Measurements from ENCODE around the gene TLE4.

The TLE4 gene

GRCh38 chr9:79691496-79691895 lies 119.7 kb downstream of the TLE4 start:
- no peak for DNase-seq (ENCODE audit: low read depth)

DNA sequence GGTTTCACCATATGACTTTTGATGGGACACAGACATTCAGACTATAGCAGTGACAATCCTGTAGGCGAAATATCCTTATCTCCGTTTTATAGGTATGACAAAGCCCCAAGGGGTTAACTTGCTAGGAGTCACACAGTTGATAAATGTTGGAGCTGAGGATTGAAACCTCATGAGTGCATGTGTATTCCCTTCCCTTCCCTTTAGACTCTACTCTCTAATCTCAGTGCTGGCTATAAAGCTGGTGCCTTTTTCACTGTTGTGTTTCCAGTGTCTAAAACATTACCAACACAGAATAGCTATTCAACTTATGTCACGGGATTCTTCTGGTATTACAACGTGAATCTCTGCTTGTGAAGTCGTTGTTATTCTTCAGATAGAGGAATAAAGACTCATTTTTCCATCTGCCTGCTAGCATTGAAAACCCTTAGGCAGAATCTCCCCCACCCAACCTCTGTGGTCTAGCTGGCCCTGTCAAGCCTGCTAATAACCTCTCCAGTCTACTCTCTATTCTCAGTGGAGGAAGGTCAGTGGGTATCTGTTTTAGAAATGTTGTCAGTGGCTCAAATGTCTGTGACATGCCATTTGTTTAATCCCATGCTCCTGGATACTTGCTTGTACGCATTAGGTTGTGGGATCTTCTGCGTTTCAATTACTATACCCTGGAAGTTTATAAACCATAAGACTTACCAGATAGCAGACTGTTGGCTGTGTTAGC lies 121.2 kb downstream of the TLE4 start:
- DNase-seq (ENCODE audit: low read depth), result no peak

GRCh38 chr9:79693750-79694149 lies 122.0 kb downstream of the TLE4 start:
- DNase-seq (ENCODE audit: low read depth), result no peak

DNA sequence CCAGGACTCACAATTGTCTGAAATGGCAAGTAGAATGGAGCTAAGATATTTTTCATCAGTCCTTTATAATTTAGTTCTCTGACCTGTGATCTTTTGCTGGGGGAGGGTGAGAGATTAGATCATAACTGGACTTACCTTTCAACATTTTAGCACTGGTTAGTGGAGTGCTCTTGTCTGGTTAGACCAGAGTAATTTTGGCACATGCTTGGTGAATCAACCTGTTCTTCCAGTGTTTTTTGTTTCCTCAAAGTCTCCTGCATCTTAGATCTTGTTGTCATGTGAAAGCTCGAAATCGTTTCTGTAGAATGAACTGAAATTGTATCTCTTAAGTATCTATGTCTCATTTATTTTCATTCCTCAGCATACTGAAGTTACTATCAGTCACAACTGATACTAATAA lies 122.4 kb downstream of the TLE4 start:
- DNase-seq (ENCODE audit: low read depth), result no peak

GRCh38 chr9:79694676-79695400 lies 123.1 kb downstream of the TLE4 start:
- DNase-seq (ENCODE audit: low read depth), result peak; percentile 88

- DNase-seq (ENCODE audit: low read depth), result no peak
Observed at GRCh38 chr9:79695531-79696175, 123.9 kb downstream of the TLE4 start.

DNA sequence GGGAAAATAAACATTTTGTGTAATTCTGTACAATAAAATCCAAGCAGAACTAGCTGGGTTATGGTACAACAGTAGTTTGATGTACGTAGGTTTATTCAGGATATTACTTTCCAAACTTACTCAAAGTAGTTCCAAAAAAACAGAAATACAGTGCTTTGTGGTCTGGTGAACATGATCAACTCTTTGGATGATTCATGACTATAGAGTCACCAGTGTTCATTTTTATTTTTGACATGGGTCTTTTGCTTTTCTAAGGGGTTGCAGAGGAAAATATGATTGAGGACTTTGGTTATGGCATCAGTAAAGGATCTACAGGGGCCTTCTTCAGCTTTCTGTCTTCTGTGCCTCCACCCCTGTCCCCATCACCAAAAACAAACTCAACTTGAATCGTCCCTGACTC lies 127.2 kb downstream of the TLE4 start:
- no peak for DNase-seq (ENCODE audit: low read depth)

GRCh38 chr9:79699479-79699878 lies 127.7 kb downstream of the TLE4 start:
- DNase-seq (ENCODE audit: low read depth), result no peak

DNA sequence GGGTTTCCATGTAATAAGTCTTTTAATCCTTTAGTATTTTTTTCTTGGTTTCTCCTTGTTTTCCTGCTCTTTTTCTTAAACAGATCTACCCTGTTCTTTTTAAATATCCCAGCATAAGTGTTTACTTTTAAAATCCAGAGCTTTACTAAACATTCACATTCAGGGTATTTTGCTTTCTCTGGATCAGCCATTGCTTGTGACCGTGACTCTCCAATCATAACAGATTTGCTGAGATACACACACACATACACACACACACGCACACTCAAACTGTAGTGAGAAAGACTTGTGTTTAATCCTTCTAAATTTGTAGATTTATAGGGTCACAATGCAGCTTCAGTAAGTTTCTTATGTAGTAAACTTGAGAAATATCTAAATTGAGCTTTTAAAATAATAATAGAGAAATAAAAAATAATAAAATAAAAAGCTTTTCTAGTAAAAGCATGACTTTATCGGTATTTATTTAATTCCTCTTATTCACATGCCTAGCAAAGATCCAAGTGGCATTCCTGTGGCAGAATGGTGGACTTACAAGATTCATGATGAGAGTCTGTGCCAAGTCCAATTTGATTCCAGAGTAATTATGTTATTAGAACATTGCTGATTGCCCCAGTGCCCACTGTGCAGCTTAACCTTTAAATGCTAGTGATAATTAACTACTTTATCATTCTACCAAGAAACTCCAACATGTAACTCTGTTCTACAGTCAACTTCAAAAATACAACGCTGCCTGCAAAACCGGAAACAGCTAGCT lies 129.0 kb downstream of the TLE4 start:
- no peak for DNase-seq (ENCODE audit: low read depth)

DNA sequence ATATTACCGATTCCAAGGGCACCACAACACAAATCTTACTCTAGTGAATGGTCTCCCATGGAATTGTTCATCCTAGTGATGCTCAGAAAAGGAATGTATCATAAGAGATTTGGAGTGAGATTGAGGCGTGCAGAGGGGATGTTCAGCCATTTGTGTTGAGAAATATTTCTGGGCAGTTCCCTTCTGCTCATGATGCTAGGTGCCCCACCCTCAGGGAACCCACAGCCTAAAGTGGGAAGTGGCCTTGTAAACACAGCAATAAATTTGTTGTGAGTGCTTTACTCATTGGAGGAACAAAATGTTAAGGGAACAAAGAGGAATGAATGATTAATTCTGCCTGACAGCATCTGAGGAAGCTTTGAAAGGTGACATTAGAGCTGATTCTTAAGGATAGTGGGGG lies 129.9 kb downstream of the TLE4 start:
- no peak for DNase-seq (ENCODE audit: low read depth)

GRCh38 chr9:79705704-79706103 lies 133.9 kb downstream of the TLE4 start:
- no peak for DNase-seq (ENCODE audit: low read depth)

DNA sequence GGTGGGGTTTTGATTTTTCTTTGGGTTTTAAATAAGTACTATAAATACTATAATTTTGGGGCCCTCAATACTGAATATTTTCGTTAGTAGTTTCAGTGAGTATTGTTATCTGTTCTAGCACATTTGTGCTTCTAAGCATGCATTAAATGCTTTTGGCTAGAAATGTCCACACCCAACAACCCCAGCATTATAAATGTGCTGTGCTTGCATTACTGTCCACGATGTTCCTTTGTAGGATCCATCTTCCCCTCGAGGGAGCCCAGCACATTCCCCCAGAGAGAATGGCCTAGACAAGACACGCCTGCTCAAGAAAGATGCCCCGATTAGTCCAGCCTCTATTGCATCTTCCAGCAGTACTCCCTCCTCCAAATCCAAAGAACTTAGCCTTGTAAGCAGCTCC lies 134.7 kb downstream of the TLE4 start:
- no peak for DNase-seq (ENCODE audit: low read depth)

DNA sequence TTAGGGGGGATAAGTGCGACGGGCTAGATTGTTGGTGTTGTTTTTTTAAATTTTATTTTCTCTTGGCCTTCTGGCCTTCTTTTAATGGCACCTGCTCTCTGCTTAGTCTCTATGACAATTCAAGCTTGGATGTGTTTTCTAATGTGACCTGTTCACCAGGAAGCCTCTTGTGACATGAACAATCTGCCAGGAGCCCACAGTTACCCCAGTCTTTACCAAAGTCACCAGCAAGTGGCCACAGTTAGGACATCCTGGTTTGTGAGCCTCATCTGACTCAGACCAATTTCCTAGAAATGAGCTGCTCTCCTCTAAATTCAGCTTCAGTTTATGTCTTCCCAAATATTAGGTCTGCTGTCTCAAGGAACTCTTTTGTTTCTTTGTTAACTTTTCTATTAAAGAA lies 135.8 kb downstream of the TLE4 start:
- no peak for DNase-seq (ENCODE audit: low read depth)

- no peak for DNase-seq (ENCODE audit: low read depth)
Observed at GRCh38 chr9:79708541-79708940, 136.8 kb downstream of the TLE4 start.

DNA sequence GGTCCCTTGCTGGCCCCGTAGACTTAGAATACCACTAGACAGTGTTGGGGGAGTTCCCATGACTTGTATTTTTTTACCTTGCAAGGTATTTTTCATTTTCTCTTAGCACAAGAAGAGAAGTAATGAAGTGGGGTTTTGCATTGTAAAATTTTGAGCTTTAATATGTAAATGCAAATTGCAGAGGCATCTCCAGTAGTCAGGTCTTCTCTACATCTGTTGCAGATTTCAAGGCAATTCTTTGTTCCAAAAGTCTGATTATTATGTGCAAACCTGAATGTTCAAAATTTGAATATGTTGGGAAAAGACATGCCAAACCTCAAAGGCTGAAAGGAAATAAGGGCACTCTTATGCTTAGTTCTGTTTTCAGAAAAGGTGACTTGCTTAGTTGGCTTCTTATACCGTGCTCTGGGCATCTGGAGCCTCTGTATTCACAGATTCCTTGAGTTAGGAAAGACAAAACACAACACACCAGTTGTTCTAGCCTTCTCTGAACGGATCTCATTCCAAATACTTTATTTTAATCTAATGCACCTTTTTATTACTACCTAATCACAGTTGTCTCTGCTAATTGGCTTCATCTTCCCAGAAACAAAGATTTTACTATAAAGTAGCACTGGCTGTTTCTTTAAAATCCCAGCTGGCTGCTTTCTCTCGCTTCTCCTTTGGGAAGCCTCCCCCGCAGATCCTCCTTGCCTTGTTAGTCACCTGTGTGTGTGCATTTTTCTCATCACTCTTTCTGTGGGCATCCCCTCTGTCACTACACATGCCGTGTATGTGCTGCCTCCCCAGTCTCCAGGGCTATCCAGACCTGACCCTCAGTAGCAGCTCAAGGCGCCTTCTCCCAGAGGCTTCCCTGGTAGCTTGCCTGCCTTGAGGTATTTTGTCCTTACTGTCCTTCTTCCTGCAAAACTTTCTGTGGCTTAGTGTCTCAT lies 138.2 kb downstream of the TLE4 start:
- no peak for DNase-seq (ENCODE audit: low read depth)

DNA sequence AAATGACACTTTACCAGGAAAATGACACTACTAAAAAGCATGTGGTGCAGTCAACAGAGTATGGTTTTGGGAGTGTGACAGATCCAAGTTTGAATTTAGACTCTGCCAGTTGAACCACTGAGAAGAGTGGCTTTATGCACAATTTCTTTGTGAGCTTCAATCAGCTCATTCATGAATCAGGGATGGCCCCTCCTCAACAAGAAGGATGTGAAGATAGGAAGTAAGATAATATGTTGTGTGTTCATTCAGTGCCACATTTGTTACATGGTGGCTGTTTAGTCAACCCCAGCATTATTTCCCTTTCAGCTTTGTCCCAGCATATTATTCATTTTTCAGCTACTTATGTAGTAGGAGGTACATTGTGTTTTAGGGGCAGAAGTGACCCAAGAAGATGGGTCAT lies 140.1 kb downstream of the TLE4 start:
- no peak for DNase-seq (ENCODE audit: low read depth)

DNA sequence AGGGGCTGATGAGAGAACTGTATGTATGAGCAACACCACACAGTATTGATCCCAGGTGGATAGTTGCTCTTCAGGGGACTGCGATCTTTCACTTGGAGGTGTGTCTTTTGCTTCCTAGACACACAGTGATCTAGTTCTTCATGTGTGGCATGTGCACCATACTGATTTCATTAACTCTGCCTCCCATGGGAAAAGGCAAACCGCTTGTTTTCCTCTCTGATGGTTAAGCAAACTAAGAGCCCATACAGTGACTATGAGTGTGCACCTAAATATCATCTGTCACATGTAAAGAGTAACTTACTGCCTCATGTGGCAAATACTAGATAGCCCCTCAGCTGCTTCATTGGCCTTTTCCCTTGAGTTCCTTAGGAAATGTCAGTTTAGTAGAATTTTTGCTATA lies 147.3 kb downstream of the TLE4 start:
- no peak for DNase-seq (ENCODE audit: low read depth)

DNA sequence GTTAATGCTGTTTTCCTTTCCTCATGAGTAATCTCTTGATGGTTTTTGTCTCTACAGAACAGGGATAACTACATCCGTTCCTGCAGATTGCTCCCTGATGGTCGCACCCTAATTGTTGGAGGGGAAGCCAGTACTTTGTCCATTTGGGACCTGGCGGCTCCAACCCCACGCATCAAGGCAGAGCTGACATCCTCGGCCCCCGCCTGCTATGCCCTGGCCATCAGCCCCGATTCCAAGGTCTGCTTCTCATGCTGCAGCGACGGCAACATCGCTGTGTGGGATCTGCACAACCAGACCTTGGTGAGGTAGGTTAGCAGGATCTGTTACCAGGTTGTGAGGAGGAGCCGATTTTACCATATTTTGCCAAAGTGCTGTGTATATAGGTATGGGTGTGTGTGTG lies 148.2 kb downstream of the TLE4 start:
- no peak for DNase-seq (ENCODE audit: low read depth)

- DNase-seq (ENCODE audit: low read depth), result no peak
Observed at GRCh38 chr9:79731171-79731890, 159.6 kb downstream of the TLE4 start.

- DNase-seq (ENCODE audit: low read depth), result no peak
Observed at GRCh38 chr9:79735023-79735779, 163.4 kb downstream of the TLE4 start.

Data from non-pigmented ciliary epithelial cell (primary cell).